K562 treated with DMSO at 1 percent for 24 hours (cell line): ENCODE results near the gene A1BG. TPM values are rescaled to one million over a fixed set of nuclear protein-coding genes. Genes with fewer than 3 reads are reported as not detected.

Experiments
- total RNA-seq: library from RNA; unstranded; fragments of 300-600 nt; gene quantifications from 2 replicates; pipeline ENCODE4 v1.2.3, GENCODE V29; 2022; ENCODE audit warnings: low read depth; ENCODE audit not compliant: insufficient read depth

The A1BG gene, protein sequence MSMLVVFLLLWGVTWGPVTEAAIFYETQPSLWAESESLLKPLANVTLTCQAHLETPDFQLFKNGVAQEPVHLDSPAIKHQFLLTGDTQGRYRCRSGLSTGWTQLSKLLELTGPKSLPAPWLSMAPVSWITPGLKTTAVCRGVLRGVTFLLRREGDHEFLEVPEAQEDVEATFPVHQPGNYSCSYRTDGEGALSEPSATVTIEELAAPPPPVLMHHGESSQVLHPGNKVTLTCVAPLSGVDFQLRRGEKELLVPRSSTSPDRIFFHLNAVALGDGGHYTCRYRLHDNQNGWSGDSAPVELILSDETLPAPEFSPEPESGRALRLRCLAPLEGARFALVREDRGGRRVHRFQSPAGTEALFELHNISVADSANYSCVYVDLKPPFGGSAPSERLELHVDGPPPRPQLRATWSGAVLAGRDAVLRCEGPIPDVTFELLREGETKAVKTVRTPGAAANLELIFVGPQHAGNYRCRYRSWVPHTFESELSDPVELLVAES
- total RNA-seq = 53.9 and 61.3 TPM in 2 replicates

DNA sequence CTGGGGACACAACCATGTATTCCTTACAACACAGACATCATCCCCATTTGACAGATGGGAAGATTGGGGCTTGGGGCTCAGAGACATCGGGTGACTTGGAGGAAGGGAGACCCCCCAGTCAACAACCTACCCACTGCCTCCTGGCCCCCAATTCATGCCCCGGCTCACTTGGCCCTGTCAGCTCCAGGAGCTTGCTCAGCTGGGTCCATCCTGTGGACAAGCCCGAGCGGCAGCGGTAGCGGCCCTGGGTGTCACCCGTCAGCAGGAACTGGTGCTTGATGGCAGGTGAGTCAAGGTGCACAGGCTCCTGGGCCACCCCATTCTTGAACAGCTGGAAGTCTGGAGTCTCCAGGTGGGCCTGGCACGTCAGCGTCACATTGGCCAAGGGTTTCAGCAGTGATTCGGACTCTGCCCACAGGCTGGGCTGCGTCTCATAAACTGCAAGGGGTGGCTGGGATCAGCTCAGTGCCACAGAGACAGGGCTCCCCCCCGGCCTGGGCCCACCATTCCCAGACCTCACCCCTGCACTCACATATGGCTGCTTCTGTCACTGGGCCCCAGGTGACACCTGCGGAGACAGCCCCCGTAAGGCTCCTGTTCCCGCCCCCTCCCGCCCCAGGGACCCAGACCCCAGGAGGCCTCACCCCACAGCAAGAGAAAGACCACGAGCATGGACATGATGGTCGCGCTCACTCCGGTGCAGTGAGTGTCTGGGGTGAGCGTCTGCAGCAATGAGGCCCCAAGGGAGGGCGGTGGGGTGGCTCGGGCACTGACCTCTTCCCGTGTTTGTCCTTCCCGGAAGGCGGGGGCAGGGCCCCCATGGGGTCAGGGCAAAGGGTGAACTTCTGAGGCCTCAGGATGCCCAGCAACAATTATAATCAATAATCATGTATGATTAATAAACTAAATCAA, at the start of gene A1BG:
A1BG (minus strand) TSS at position 733 of the 912 bp plus-strand sequence; CDS start at position 678, 55 bp downstream.

DNA sequence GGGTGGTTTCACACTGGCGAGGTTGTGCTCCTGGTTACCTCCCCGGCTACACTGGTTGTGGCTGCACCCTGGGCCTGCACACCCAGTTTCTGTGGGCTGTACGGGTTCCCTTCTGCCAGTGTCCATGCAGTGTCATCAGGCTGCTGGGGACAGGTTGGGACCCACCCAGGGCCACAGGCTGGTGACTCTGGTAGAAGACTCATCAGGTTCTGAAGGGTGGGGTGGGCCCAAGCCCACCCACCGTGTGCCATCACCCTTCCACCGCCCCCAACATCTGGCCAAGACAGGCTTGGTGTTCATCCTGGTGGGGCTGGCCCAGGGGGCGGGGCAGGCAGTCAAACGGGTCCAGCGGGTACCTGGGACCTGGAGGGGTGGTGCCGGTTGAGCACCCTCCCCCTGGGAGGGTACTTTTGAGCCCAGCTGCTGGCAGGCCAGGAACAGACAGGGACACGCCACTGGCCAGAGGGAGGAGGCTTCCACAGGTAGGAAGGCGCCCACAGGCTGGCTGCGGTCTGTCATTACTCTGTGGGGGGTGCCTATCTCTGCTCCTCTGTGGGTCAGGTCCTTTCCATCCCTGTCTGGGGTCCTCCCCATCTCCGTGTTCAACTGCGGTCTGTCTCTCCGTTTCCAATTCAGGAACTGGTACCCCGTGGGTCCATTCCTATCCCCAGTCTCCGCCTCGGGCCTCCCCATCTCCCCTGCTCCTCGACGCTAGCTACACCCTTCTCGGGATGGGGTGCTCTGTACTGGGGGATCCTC, 42.1 kb upstream of the A1BG start, which contains the start of gene RNF225:
RNF225 (plus strand) TSS at position 437 of the 759 bp plus-strand sequence. CDS start 434 bp downstream, outside the sequence.

DNA sequence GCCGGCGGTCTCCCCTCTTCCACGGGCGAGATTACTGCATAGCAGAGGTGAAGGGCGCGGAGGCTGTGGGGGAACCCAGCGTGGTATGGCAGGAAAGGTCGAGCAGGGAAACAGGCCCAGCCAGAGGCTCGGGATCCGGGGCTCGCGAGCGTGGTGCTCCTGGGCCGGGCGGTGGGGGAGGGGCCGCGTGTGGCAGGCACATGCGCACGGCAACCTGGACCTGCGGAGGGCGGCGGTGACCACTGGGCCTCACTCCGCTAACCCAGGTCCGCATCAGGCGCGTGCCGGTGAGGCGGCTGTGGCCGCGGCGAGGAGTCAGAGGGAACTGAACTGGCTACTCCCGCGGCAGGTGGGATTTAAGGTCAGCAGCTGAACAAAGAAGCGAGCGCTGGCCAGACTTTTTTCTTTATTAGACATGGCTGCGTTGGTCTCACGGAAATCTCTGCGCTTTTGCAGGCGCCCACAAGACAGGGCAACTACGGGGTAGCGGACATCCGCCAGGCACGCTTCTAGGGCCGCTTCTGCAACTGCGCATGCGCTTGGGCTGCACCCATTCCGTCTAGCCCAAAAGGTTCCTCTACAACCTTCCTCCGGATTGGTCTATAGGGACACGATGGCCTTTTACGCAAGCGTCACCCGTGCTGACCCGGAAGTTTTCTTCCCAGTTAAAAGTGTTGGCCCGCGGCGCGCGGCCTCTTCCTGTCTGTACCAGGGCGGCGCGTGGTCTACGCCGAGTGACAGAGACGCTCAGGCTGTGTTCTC, 33.5 kb upstream of the A1BG start, which contains the start of gene RPS5:
RPS5 (plus strand) TSS at position 694 of the 762 bp plus-strand sequence. CDS start 869 bp downstream, outside the sequence.

DNA sequence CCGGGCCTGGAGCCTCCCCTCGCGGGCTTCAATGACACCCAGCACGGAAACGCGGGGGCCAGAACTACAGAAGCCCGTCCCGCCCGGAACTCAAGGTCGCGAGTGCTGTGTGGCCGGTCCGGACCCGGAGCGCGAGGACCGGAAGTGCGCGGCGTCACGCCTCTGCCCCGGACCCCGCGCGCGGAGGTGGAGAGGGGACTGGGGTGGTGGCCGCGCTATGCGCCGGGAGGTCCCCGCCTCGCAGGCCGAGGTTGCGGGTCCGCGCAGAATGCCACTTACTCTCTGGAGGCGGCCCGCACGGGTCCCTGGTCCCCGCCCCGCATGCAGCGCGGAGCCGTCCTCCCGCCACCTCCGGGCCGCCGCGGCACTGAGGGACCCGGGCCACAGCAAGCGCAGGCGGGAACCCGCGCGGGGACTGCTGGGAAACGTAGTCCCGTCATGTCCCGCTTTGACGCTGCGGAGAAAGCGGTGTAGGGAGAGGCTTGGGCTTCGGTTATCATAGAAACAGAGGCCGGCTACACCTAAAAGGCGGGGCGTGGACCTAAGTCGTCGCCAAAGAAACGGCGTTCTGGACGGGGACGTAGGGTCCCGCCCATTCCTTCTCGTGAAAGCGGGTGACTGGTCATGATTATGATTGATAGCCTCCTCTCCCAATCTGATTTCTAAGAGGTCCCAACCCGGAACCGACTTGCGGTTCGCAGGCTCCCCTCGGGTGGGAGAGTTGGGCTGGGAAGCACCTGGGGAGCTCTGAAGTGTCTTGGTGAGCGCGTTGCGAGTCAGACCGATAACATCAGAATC, 27.6 kb upstream of the A1BG start, which contains the start of gene ZNF837:
ZNF837 (minus strand) TSS at position 369 of the 798 bp plus-strand sequence. CDS start 11,698 bp downstream, outside the sequence.

DNA sequence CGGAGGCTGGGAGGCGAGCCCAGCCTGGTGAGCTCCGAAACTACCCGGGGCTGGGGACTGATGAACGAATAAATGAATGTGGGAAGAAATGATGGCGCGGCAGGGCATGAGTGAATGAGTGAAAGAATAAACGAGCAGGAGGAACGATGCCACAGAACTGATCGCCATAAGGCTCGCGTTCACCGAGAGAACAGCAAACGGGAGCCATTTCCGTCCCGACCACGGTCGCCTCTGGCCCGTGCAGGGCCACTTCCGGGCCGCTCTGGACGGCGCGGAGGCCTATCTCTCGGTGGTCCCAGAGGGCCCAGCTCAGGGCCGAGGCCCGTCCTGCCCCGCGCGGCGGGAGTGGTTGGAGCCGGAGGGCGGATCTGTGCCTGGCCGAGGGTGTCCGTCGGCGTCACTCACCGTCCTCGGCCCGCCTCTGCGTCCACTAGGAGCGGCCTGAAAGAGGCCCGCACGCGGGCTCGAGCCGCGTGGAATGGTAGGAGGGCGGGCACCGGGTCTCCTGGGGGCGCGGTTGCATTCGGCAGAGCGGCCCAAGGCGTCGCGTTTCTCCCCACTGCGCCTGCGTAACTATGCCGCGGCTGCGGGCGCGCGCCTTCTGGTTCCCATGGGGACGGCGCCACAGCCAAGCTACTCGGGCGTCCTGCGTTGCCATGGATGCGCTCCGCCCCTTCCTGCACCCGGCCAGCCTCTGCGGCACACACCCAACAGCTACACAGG, 9.1 kb upstream of the A1BG start, which contains the start of gene ZNF497:
ZNF497 (minus strand) TSS at position 480 of the 723 bp plus-strand sequence. CDS start 5,116 bp downstream, outside the sequence.

DNA sequence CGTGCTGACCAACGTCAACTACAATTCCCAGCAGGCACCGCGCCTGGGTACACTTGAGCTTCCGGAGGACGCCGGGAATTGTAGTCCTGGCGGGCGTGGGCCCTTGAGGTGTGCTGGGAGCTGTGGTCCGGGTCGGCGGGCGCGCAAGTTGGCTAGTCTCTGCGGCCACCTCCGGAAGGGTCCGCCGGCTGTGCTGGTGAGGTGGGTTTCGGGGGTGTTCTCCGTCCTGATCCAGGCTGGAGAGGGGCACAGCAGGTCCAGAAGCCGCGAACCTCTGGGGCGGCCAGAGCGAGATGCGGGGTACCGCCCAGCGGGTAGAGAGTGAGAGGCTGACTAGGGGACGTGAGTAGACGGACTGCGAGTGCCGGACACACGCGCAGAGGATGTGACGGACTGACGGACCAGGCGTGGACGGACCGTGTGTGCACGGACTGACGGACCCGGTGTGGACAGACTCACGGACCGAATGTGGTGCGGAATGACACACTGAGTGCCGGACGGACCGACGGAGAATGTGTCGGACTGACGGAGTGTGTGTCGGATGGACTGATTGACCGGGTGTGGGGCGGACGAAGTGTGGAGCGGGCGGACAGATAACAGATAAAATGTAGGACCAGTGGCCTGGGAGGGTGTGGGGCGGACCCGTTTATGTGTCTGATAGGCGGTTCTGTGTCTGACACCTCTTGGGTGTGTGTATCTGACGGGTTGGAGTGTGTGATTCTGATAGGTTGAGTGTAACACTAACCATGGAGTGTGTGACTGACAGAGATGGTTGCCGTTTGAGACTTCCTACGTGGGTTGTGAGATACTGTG, 26.2 kb downstream of the A1BG start, which contains the start of gene ZSCAN22:
ZSCAN22 (plus strand) TSS at position 81 of the 813 bp plus-strand sequence. CDS start 7,809 bp downstream, outside the sequence.

DNA sequence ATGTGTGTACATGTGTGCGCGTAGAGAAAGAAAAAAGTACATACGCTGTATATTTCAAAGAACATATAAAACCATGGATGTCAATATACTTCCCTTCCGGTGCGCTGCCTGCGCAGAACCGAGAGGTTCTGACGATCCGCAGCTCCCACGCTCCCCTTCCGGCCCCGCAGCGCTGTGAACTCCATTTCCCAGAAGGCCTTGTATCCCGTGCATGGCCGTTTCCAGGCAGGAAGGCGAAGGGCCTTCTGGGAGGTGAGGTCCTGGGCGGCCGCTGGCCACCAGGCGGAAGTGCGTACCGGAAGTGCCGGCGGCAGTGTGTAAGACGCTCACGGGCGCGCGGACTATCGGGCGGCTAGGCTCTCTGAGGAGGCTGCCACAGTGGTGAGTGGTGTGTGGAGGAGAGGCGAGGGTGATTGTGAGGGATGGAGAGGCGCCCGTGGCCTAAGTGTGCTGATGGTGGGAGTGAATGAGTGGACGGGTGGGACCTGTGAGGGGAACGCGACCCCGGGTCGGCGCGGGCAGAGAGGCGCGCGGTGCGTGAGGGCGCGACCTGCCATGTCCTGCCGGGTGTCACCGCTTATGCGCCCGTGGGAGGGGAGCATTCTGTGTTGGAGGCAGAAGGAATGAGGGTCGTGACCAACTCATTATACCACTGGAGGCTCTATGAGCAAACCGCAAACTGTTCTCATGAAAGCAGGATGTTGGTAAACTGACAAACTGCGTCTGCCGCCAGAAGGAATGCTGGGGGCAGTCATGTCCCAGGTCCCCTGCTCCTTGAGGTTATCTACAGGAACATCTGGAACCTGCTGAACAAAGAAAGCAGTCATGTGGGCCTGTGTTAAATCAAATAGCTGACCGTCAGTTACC, 48.0 kb downstream of the A1BG start, which contains the start of gene ERVK3-1:
ERVK3-1 (plus strand) TSS at position 313 of the 867 bp plus-strand sequence. CDS start 6,792 bp downstream, outside the sequence.

Other genes with a start within 250 kb of the A1BG start
- gene ZNF329, start 202.7 kb downstream of the A1BG start, total RNA-seq = 2.6 and 2.7 TPM in 2 replicates
- gene ZNF274, start 170.4 kb downstream of the A1BG start, total RNA-seq = 33.1 and 33.2 TPM in 2 replicates
- 28.3 and 28.5 TPM in 2 replicates for gene ZNF544, start 124.6 kb downstream of the A1BG start, total RNA-seq
- gene ZNF8, start 74.5 kb downstream of the A1BG start, total RNA-seq = 1.5 and 1.7 TPM in 2 replicates
- 79.3 and 90.5 TPM in 2 replicates for gene ERVK3-1, start 48.1 kb downstream of the A1BG start, total RNA-seq
- gene ZSCAN22, start 26.5 kb downstream of the A1BG start, total RNA-seq = 2.2 and 3.1 TPM in 2 replicates
- gene ZNF497, start 9.3 kb upstream of the A1BG start, total RNA-seq = 6.2 and 6.8 TPM in 2 replicates
- gene ZNF837, start 27.5 kb upstream of the A1BG start, total RNA-seq = 5.8 and 6.7 TPM in 2 replicates
- 5,699 and 5,966 TPM in 2 replicates for gene RPS5, start 33.8 kb upstream of the A1BG start, total RNA-seq
- not detected in 2 replicates for gene RNF225, start 42.2 kb upstream of the A1BG start, total RNA-seq
- gene ZNF584, start 55.2 kb upstream of the A1BG start, total RNA-seq = 31.3 and 34.8 TPM in 2 replicates
- gene ZNF132, start 86.7 kb upstream of the A1BG start, total RNA-seq = 0.44 and 1.00 TPM in 2 replicates
- gene ZNF324B, start 98.1 kb upstream of the A1BG start, total RNA-seq = 7.5 and 10.6 TPM in 2 replicates
- gene ZNF324, start 113.6 kb upstream of the A1BG start, total RNA-seq = 16.9 and 19.2 TPM in 2 replicates
- 15.2 and 15.7 TPM in 2 replicates for gene ZNF446, start 122.9 kb upstream of the A1BG start, total RNA-seq
- gene SLC27A5, start 158.5 kb upstream of the A1BG start, total RNA-seq = 19.7 and 26.5 TPM in 2 replicates
- gene ZBTB45, start 166.3 kb upstream of the A1BG start, total RNA-seq = 20.5 and 25.2 TPM in 2 replicates
- 902 and 994 TPM in 2 replicates for gene TRIM28, start 190.6 kb upstream of the A1BG start, total RNA-seq
- gene CHMP2A, start 201.6 kb upstream of the A1BG start, total RNA-seq = 154 and 169 TPM in 2 replicates
- 151 and 152 TPM in 2 replicates for gene UBE2M, start 205.1 kb upstream of the A1BG start, total RNA-seq
- gene MZF1, start 219.8 kb upstream of the A1BG start, total RNA-seq = 20.4 and 23.0 TPM in 2 replicates